Caco-2 (cell line): ENCODE results near the gene CAPN15. TPM values are rescaled to one million over a fixed set of nuclear protein-coding genes. Genes with fewer than 3 reads are reported as not detected.

ENCODE experiments used
- BruUV-seq: library from RNA; stranded (reverse); fragments of 400-500 nt; replicated peaks from 2 replicates; lab custom pipeline; 2021; lab: Mats Ljungman, UMichigan
- CTCF ChIA-PET: fragments of 300-600 bp; sonication (Branson Sonifier 250); formaldehyde crosslinking; loops from one replicate; lab custom pipeline; 2022; ENCODE audit warnings: antibody characterized with exemption; lab: Charles Lee
- POLR2A ChIA-PET: fragments of 300-600 bp; sonication (Branson Sonifier 250); formaldehyde crosslinking; loops from one replicate; lab custom pipeline; 2022; ENCODE audit warnings: antibody characterized with exemption; lab: Charles Lee
- DNase-seq, 2 experiments: peaks; one replicate each; pipeline versions ENCODE4 v3.0.0 to v3.0.0-alpha.2; 2020 to 2022
- H3K27me3 ChIP-seq: replicated peaks from 2 replicates; pipeline ENCODE4 v1.6.0; 2011; ENCODE audit warnings: low read length; ENCODE audit not compliant: control insufficient read depth, insufficient read depth
- H3K36me3 ChIP-seq: 2 replicates; pipeline ENCODE4 v1.5.1; 2011; ENCODE audit warnings: low read length; ENCODE audit not compliant: control insufficient read depth, insufficient read depth
- H3K4me1 ChIP-seq: fragments of 250-450 bp; sonication (Bioruptor Pico); 2 replicates; pipeline ENCODE4 v1.5.1; 2020; ENCODE audit warnings: mild to moderate bottlenecking
- H3K4me3 ChIP-seq: 2 replicates; pipeline ENCODE4 v1.5.1; 2011; ENCODE audit warnings: low read depth, mild to moderate bottlenecking, control low read depth, low read length
- H3K9me3 ChIP-seq: fragments of 250-450 bp; sonication (Bioruptor Pico); 2 replicates; pipeline ENCODE4 v1.5.1; 2020; ENCODE audit warnings: mild to moderate bottlenecking, moderate library complexity
- H3K27ac Mint-ChIP-seq: one replicate; pipeline ENCODE4 v1.8.0; 2022; ENCODE audit warnings: mixed read lengths; ENCODE audit not compliant: unreplicated experiment
- H3K27me3 Mint-ChIP-seq: one replicate; pipeline ENCODE4 v1.8.0; 2022; ENCODE audit warnings: mixed read lengths; ENCODE audit not compliant: insufficient read depth, unreplicated experiment
- H3K36me3 Mint-ChIP-seq: one replicate; pipeline ENCODE4 v1.8.0; 2022; ENCODE audit warnings: mild to moderate bottlenecking, mixed read lengths; ENCODE audit not compliant: insufficient read depth, unreplicated experiment
- H3K4me1 Mint-ChIP-seq: one replicate; pipeline ENCODE4 v1.8.0; 2022; ENCODE audit warnings: low read depth, mixed read lengths; ENCODE audit not compliant: unreplicated experiment
- H3K4me3 Mint-ChIP-seq: one replicate; pipeline ENCODE4 v1.8.0; 2022; ENCODE audit warnings: mild to moderate bottlenecking, moderate library complexity, mixed read lengths; ENCODE audit not compliant: unreplicated experiment
- H3K9me3 Mint-ChIP-seq: one replicate; pipeline ENCODE4 v1.8.0; 2022; ENCODE audit warnings: mixed read lengths; ENCODE audit not compliant: unreplicated experiment
- CTCF ChIP-seq, 2 experiments: fragments of 200-600 bp in 1 of 2; IDR thresholded peaks; 1 replicate in 1 of 2; 2 replicates in 1 of 2; pipeline versions ENCODE4 v1.5.1 to v1.8.0; 2011 to 2022; ENCODE audit warnings: antibody characterized with exemption in 1 of 2, control low read depth in 1 of 2, inconsistent platforms in 1 of 2, low read depth in 1 of 2, low read length in 1 of 2, mild to moderate bottlenecking in 1 of 2, moderate library complexity in 1 of 2; ENCODE audit not compliant: insufficient read depth in 1 of 2, severe bottlenecking in 1 of 2, unreplicated experiment in 1 of 2
- intact Hi-C: fragments of 100-400 bp; cut with micrococcal nuclease; formaldehyde crosslinking; loops from one replicate; pipeline ENCODE4 v1.10.0; 2022; ENCODE audit not compliant: unreplicated experiment
- total RNA-seq: library from RNA; stranded (reverse); gene quantifications from 2 replicates; pipeline ENCODE4 v1.2.3, GENCODE V29; 2022

Gene CAPN15
- total RNA-seq, 1 experiment from 2014 or later: 85.3 TPM

- no TSS peak for BruUV-seq
Measured at GRCh38 chr16:515939-516226, 11.6 kb upstream of the CAPN15 start.

GRCh38 chr16:516301-516700, 11.2 kb upstream of the CAPN15 start:
- no peaks in the 10 kb centered on the region for H3K27me3 ChIP-seq
- no peaks in the 10 kb centered on the region for H3K9me3 ChIP-seq
- DNase-seq: no peak
- Mint-ChIP-seq H3K27me3 (no peaks in the 10 kb centered on the region), H3K4me3 (no peak overlapping the region), H3K27ac (no peak overlapping the region), H3K36me3 (peaks cover 14% of the 10 kb centered on the region), H3K4me1 (no peaks in the 10 kb centered on the region), H3K9me3 (no peaks in the 10 kb centered on the region)
- no TSS peak for BruUV-seq
- intact Hi-C loops: no loop called here
- ChIA-PET POLR2A (no interaction called here), CTCF (no interaction called here)
- no peaks in the 10 kb centered on the region for H3K36me3 ChIP-seq
- no peak for TF ChIP-seq CTCF (IDR thresholded peaks at IDR 0.05; ENCODE audit: insufficient read depth in 1 of 2, low read depth in 1 of 2, low read length in 1 of 2, severe bottlenecking in 1 of 2, unreplicated experiment in 1 of 2)
- H3K4me1 ChIP-seq: no peaks in the 10 kb centered on the region
- no peak overlapping the region for H3K4me3 ChIP-seq

More at GRCh38 chr16:515939-516226, 11.6 kb upstream of the CAPN15 start:
- Histone ChIP-seq H3K4me1 (no peaks in the 10 kb centered on the region), H3K36me3 (no peaks in the 10 kb centered on the region), H3K9me3 (no peaks in the 10 kb centered on the region), H3K27me3 (no peaks in the 10 kb centered on the region), H3K4me3 (no peak overlapping the region)
- H3K4me3 Mint-ChIP-seq: no peak overlapping the region
- H3K4me1 Mint-ChIP-seq: no peaks in the 10 kb centered on the region
- POLR2A ChIA-PET: no interaction called here
- H3K27ac Mint-ChIP-seq: no peak overlapping the region
- no peaks in the 10 kb centered on the region for H3K9me3 Mint-ChIP-seq
- CTCF ChIA-PET: no interaction called here
- no peaks in the 10 kb centered on the region for H3K27me3 Mint-ChIP-seq
- intact Hi-C loops: no loop called here
- TF ChIP-seq CTCF (IDR thresholded peaks at IDR 0.05; ENCODE audit: insufficient read depth in 1 of 2, low read depth in 1 of 2, low read length in 1 of 2, severe bottlenecking in 1 of 2, unreplicated experiment in 1 of 2): no peak
- no peak for DNase-seq
- H3K36me3 Mint-ChIP-seq: peaks cover 14% of the 10 kb centered on the region

- intact Hi-C loops: no loop called here
- DNase-seq: no peak
- Histone ChIP-seq H3K4me3 (no peak overlapping the region), H3K27me3 (no peaks in the 10 kb centered on the region), H3K4me1 (no peaks in the 10 kb centered on the region), H3K36me3 (no peaks in the 10 kb centered on the region), H3K9me3 (no peaks in the 10 kb centered on the region)
- CTCF ChIA-PET: interaction anchor here (0.6 kb wide), 1 partner anchor 123 kb away, joined by 3 read pairs; no protein-coding TSS in a partner anchor
- Mint-ChIP-seq H3K9me3 (no peaks in the 10 kb centered on the region), H3K27ac (no peak overlapping the region), H3K4me1 (no peaks in the 10 kb centered on the region), H3K27me3 (no peaks in the 10 kb centered on the region), H3K4me3 (no peak overlapping the region), H3K36me3 (peaks cover 26% of the 10 kb centered on the region)
- POLR2A ChIA-PET: no interaction called here
- BruUV-seq: no TSS peak
- TF ChIP-seq CTCF (IDR thresholded peaks at IDR 0.05; ENCODE audit: insufficient read depth in 1 of 2, low read depth in 1 of 2, low read length in 1 of 2, severe bottlenecking in 1 of 2, unreplicated experiment in 1 of 2): no peak
Measured at GRCh38 chr16:518858-519257, 8.7 kb upstream of the CAPN15 start.
